CD4-positive, alpha-beta T cell (primary cell): ENCODE data around the gene CSNK2A1. TPM values are rescaled to one million over a fixed set of nuclear protein-coding genes. Genes with fewer than 3 reads are reported as not detected.

Source experiments
- ATAC-seq: fragments of 200-7000 bp; cut with Tn5 transposase; one replicate; pipeline ENCODE4 v1.10.0; 2022; ENCODE audit warnings: mild to moderate bottlenecking; ENCODE audit not compliant: poor library complexity
- CTCF ChIA-PET: fragments of 350-600 bp; sonication (Branson Sonifier 250); formaldehyde crosslinking; loops from one replicate; lab custom pipeline; 2021; ENCODE audit warnings: antibody characterized with exemption, inconsistent platforms; lab: Charles Lee
- POLR2A ChIA-PET: fragments of 350-600 bp; sonication (Branson Sonifier 250); formaldehyde crosslinking; loops from one replicate; lab custom pipeline; 2021; ENCODE audit warnings: antibody characterized with exemption, inconsistent platforms; lab: Charles Lee
- DNase-seq, 14 experiments: peaks; one replicate each; pipeline ENCODE4 v3.0.0-alpha.2; 2013 to 2020; ENCODE audit warnings: mixed read lengths in 2 of 14
- H3K27ac ChIP-seq, 2 donors: one replicate each; pipeline versions ENCODE4 v1.5.1 to v1.7.0; 2013; ENCODE audit warnings: low read length in 2 of 2, low read depth in 1 of 2, mild to moderate bottlenecking in 1 of 2
- H3K27me3 ChIP-seq, 2 experiments: 1 replicate in 1 of 2; 2 replicates in 1 of 2; pipeline versions ENCODE4 v1.6.1 to v1.7.0; 2013; ENCODE audit warnings: low read length in 2 of 2, control low read depth in 1 of 2, mild to moderate bottlenecking in 1 of 2, moderate library complexity in 1 of 2; ENCODE audit not compliant: insufficient read depth in 2 of 2, control insufficient read depth in 1 of 2
- H3K36me3 ChIP-seq: one replicate; pipeline ENCODE4 v1.6.1; 2013; ENCODE audit warnings: low read length, control low read depth; ENCODE audit not compliant: insufficient read depth
- H3K4me1 ChIP-seq: one replicate; pipeline ENCODE4 v1.6.1; 2013; ENCODE audit warnings: low read length, control low read depth; ENCODE audit not compliant: insufficient read depth
- H3K4me3 ChIP-seq: one replicate; pipeline ENCODE4 v1.5.1; 2013; ENCODE audit warnings: mild to moderate bottlenecking, low read length, moderate library complexity
- H3K9me3 ChIP-seq, 2 experiments: 1 replicate in 1 of 2; 2 replicates in 1 of 2; pipeline versions ENCODE4 v1.6.1 to v1.7.0; 2013; ENCODE audit warnings: low read length in 2 of 2, mild to moderate bottlenecking in 2 of 2, control low read depth in 1 of 2, moderate library complexity in 1 of 2; ENCODE audit not compliant: control insufficient read depth in 1 of 2, insufficient read depth in 1 of 2
- H3K27ac Mint-ChIP-seq: one replicate; pipeline ENCODE4 v1.8.0; 2020; ENCODE audit warnings: mixed read lengths
- H3K27me3 Mint-ChIP-seq: one replicate; pipeline ENCODE4 v1.8.0; 2021; ENCODE audit warnings: mixed read lengths
- H3K36me3 Mint-ChIP-seq: one replicate; pipeline ENCODE4 v1.8.0; 2021; ENCODE audit warnings: low read depth, mixed read lengths
- H3K4me1 Mint-ChIP-seq: one replicate; pipeline ENCODE4 v1.8.0; 2021; ENCODE audit warnings: low read depth, mixed read lengths
- H3K4me3 Mint-ChIP-seq: one replicate; pipeline ENCODE4 v1.8.0; 2020; ENCODE audit warnings: mild to moderate bottlenecking, mixed read lengths
- H3K9me3 Mint-ChIP-seq: one replicate; pipeline ENCODE4 v1.8.0; 2020; ENCODE audit warnings: mixed read lengths
- intact Hi-C, 2 experiments: fragments of 100-400 bp; cut with DNase I in 1 of 2; cut with micrococcal nuclease in 1 of 2; formaldehyde crosslinking; loops; one replicate each; pipeline versions ENCODE4 v1.15.1 to v1.9.0; 2023 to 2025; cut with DNase I, micrococcal nuclease
- total RNA-seq, 174 experiments: library from RNA in 2 of 174; stranded (reverse) in 2 of 174; gene quantifications; one replicate each; pipeline ENCODE4 v1.2.3 and lab custom pipeline; 2021 to 2026
- TF ChIP-seq, protein P1 (sequence below): fragments of 200-600 bp; IDR thresholded peaks from one replicate; pipeline ENCODE4 v1.8.0; 2022; ENCODE audit warnings: antibody characterized with exemption, mild to moderate bottlenecking

CSNK2A1 gene
- total RNA-seq, 2 experiments from 2014 or later = 55.5 to 56.9 TPM

DNA sequence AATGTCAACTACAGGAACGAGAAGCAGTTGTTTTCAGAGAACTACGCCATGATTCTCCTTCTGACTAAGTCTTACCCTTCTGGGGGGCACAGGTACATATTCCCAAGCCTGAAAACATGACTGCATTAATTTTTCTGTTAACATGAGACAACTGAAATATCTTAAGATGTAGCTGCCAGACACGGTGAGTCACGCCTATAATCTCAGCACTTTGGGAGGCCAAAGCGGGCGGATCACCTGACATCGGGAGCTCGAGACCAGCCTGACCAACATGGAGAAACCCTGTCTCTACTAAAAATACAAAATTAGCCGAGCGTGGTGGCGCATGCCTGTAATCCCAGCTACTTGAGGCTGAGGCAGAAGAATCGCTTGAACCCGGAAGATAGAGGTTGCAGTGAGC is 103.0 kb downstream of the CSNK2A1 start:
- CTCF ChIA-PET = no interaction called here
- H3K27ac Mint-ChIP-seq = no peak overlapping the region

GRCh38 chr20:440148-440547 is 103.4 kb downstream of the CSNK2A1 start:
- peaks cover 89% of the 10 kb centered on the region for H3K36me3 Mint-ChIP-seq
- CTCF ChIA-PET = no interaction called here
- peaks cover 60% of the 10 kb centered on the region for H3K36me3 ChIP-seq

More for the DNA sequence above, 103.0 kb downstream of the CSNK2A1 start:
- Mint-ChIP-seq H3K4me1 (peaks cover 53% of the 10 kb centered on the region), H3K36me3 (peaks cover 89% of the 10 kb centered on the region), H3K9me3 (no peaks in the 10 kb centered on the region), H3K4me3 (no peak overlapping the region), H3K27me3 (no peaks in the 10 kb centered on the region)
- intact Hi-C loops = no loop called here
- Histone ChIP-seq H3K27me3 (no peaks in the 10 kb centered on the region), H3K9me3 (no peaks in the 10 kb centered on the region), H3K36me3 (peaks cover 59% of the 10 kb centered on the region), H3K4me3 (no peak overlapping the region), H3K4me1 (peaks cover 39% of the 10 kb centered on the region), H3K27ac (no peak overlapping the region)
- no peak for DNase-seq
- ATAC-seq = no peak
- TF ChIP-seq, protein P1, sequence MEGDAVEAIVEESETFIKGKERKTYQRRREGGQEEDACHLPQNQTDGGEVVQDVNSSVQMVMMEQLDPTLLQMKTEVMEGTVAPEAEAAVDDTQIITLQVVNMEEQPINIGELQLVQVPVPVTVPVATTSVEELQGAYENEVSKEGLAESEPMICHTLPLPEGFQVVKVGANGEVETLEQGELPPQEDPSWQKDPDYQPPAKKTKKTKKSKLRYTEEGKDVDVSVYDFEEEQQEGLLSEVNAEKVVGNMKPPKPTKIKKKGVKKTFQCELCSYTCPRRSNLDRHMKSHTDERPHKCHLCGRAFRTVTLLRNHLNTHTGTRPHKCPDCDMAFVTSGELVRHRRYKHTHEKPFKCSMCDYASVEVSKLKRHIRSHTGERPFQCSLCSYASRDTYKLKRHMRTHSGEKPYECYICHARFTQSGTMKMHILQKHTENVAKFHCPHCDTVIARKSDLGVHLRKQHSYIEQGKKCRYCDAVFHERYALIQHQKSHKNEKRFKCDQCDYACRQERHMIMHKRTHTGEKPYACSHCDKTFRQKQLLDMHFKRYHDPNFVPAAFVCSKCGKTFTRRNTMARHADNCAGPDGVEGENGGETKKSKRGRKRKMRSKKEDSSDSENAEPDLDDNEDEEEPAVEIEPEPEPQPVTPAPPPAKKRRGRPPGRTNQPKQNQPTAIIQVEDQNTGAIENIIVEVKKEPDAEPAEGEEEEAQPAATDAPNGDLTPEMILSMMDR = no peak
- POLR2A ChIA-PET = interaction anchor here (0.7 kb wide), 1 partner anchor 21 kb away, joined by 3 read pairs; no protein-coding TSS in a partner anchor

GRCh38 chr20:438571-439469 is 104.8 kb downstream of the CSNK2A1 start:
- Histone ChIP-seq H3K4me1 (peaks cover 51% of the 10 kb centered on the region), H3K36me3 (peaks cover 52% of the 10 kb centered on the region), H3K9me3 (no peaks in the 10 kb centered on the region), H3K27ac (no peak overlapping the region), H3K27me3 (no peaks in the 10 kb centered on the region), H3K4me3 (peak overlapping the region; percentile 37)
- DNase-seq (peak; percentile 28 to 86 (median 54)), ATAC-seq (peak; percentile 85)
- Mint-ChIP-seq H3K36me3 (peaks cover 77% of the 10 kb centered on the region), H3K4me1 (peaks cover 56% of the 10 kb centered on the region), H3K9me3 (no peaks in the 10 kb centered on the region), H3K4me3 (peak overlapping the region; percentile 71), H3K27ac (peak overlapping the region; percentile 49), H3K27me3 (no peaks in the 10 kb centered on the region)
- CTCF ChIA-PET = interaction anchor here (2.3 kb wide), 1 partner anchor 23 kb away, joined by 8 read pairs; the partner anchor contains the start of gene TBC1D20
- TF ChIP-seq, protein P1 = no peak
- intact Hi-C loops = loop anchor here (1.0 to 5.0 kb wide), 2 partner anchors 23 to 38 kb away; partner anchors contain the start of gene TBC1D20 (in 1 of the 2)
- POLR2A ChIA-PET = interaction anchor here (0.8 to 3.2 kb wide), 15 partner anchors 9 to 105 kb away, joined by 3 to 31 read pairs (median 4); partner anchors contain the start of genes CSNK2A1, TBC1D20 and TRIB3

More at GRCh38 chr20:440148-440547, 103.4 kb downstream of the CSNK2A1 start:
- TF ChIP-seq, protein P1 = no peak
- Histone ChIP-seq H3K27me3 (no peaks in the 10 kb centered on the region), H3K4me1 (peaks cover 39% of the 10 kb centered on the region), H3K4me3 (no peak overlapping the region), H3K9me3 (no peaks in the 10 kb centered on the region), H3K27ac (no peak overlapping the region)
- DNase-seq = no peak
- Mint-ChIP-seq H3K9me3 (no peaks in the 10 kb centered on the region), H3K4me3 (peak overlapping the region; percentile 18), H3K27ac (peak overlapping the region; percentile 49), H3K4me1 (peaks cover 48% of the 10 kb centered on the region), H3K27me3 (no peaks in the 10 kb centered on the region)
- POLR2A ChIA-PET = interaction anchor here (3.2 kb wide), 1 partner anchor 22 kb away, joined by 31 read pairs; the partner anchor contains the start of gene TBC1D20
- intact Hi-C loops = no loop called here
- ATAC-seq = no peak
